Adrenal gland (tissue), 12 donors: ENCODE data around the gene TOGARAM1. TPM values are rescaled to one million over a fixed set of nuclear protein-coding genes. Genes with fewer than 3 reads are reported as not detected.

Experiments used
- DNase-seq, 7 donors: peaks; one replicate each; pipeline ENCODE4 v3.0.0-alpha.2; 2019 to 2020
- H3K27ac ChIP-seq, 5 donors: fragments of 200-600 bp; sonication (generic) in 4 of 5; 1 replicate in 3 of 5; 2 replicates in 2 of 5; pipeline versions ENCODE4 v1.5.1 to v1.8.0; 2016 to 2020; ENCODE audit warnings: mild to moderate bottlenecking in 1 of 5
- H3K27me3 ChIP-seq: fragments of 200-600 bp; 2 replicates; pipeline ENCODE4 v1.8.0; 2021
- H3K36me3 ChIP-seq, 2 donors: fragments of 200-600 bp; replicated peaks in 1 of 2; 1 replicate in 1 of 2; 2 replicates in 1 of 2; pipeline versions ENCODE4 v1.5.1 to v1.8.0; 2018 to 2022
- H3K4me1 ChIP-seq, 2 donors: fragments of 200-600 bp; replicated peaks in 1 of 2; 1 replicate in 1 of 2; 2 replicates in 1 of 2; pipeline versions ENCODE4 v1.5.1 to v1.8.0; 2018 to 2021
- H3K4me3 ChIP-seq, 4 donors: fragments of 200-600 bp; sonication (generic) in 3 of 4; one replicate each; pipeline ENCODE4 v1.5.1; 2016 to 2018
- H3K9me3 ChIP-seq, 3 donors: fragments of 200-600 bp; sonication (generic) in 1 of 3; replicated peaks in 1 of 3; 1 replicate in 2 of 3; 2 replicates in 1 of 3; pipeline versions ENCODE4 v1.5.1 to v1.8.0; 2016 to 2021
- CTCF ChIP-seq, 6 experiments: fragments of 450-650 bp in 4 of 6; fragments of 200-600 bp in 2 of 6; sonication (generic) in 1 of 6; IDR thresholded peaks; 1 replicate in 5 of 6; 2 replicates in 1 of 6; pipeline versions ENCODE4 v1.5.1 to v1.8.0; 2016 to 2021; ENCODE audit warnings: antibody characterized with exemption in 6 of 6, mild to moderate bottlenecking in 2 of 6, moderate library complexity in 1 of 6
- POLR2A ChIP-seq, 2 donors: fragments of 450-650 bp; IDR thresholded peaks; one replicate each; pipeline ENCODE4 v1.6.1; 2017; ENCODE audit warnings: antibody characterized with exemption in 2 of 2, mild to moderate bottlenecking in 2 of 2, moderate library complexity in 1 of 2
- WGBS, 4 donors: extraction: QIAGEN DNeasy Blood & Tissue Kit in 2 of 4; methylation state at CpG; one replicate each; pipeline versions ENCODE4 v1.1.5 to v1.1.7; 2013 to 2017; 5-methylcytosine and 5-hydroxymethylcytosine counted together
- intact Hi-C, 2 donors: fragments of 100-400 bp; cut with DNase I; formaldehyde crosslinking; loops; one replicate each; pipeline versions ENCODE4 v1.14.1 to v1.15.0; 2022 to 2023
- polyA plus RNA-seq, 3 donors: library from polyadenylated mRNA; stranded (reverse); fragments of 200-250 nt in 2 of 3; fragments of 350-450 nt in 1 of 3; fragmentation: Illumina TruSeq in 1 of 3; extraction: RNeasy Lipid Tissue Mini Kit (QIAGEN cat#74804) in 1 of 3; gene quantifications; one replicate each; pipeline ENCODE4 v1.2.3, GENCODE V29; 2013 to 2014
- total RNA-seq, 9 donors: library from RNA; depleted of rRNA in 4 of 9; stranded (reverse); fragments of >200 nt in 4 of 9; fragments of 120-200 nt in 1 of 9; fragmentation: NEBNext Ultra II Directional in 1 of 9; extraction: Animal tissue kit (Norgen Biotek cat#: 25700) in 1 of 9; gene quantifications; one replicate each; pipeline versions ENCODE4 v1.1.0 to v1.2.4, GENCODE V29; 2013 to 2023
- donor health status: healthy with polysubstance abuse.
- donor health status: Bipolar disorder and iron deficiency.
- donor health status: DM: yes; HTN: yes; CAD: no.
- donor health status: DM: no; HTN: no; CAD: no.
- donor health status: DM: no; HTN: no; CAD: no.
- donor health status: DM: yes; HTN: yes; CAD: no.

TOGARAM1 gene
- total and polyA plus RNA-seq, 12 donors: 4.2 to 42.0 (median 19.1) TPM

- Histone ChIP-seq H3K4me1 (no peaks in the 10 kb centered on the region), H3K4me3 (no peak overlapping the region), H3K27me3 (no peaks in the 10 kb centered on the region), H3K9me3 (no peaks in the 10 kb centered on the region), H3K27ac (no peak overlapping the region), H3K36me3 (no peaks in the 10 kb centered on the region)
- 71 to 79% (median 75%) methylated on average over 4 of the region's 4 CpGs for WGBS, 4 donors
- intact Hi-C loops: no loop called here
- TF ChIP-seq CTCF (IDR thresholded peaks at IDR 0.05): no peak
- no peak for TF ChIP-seq POLR2A (IDR thresholded peaks at IDR 0.05)
- no peak for DNase-seq
Measured at GRCh38 chr14:44995770-44996294, 33.8 kb downstream of the TOGARAM1 start.

GRCh38 chr14:45003924-45004323 lies 41.9 kb downstream of the TOGARAM1 start:
- Histone ChIP-seq H3K36me3 (no peaks in the 10 kb centered on the region), H3K4me3 (no peak overlapping the region), H3K4me1 (no peaks in the 10 kb centered on the region), H3K27ac (no peak overlapping the region), H3K9me3 (no peaks in the 10 kb centered on the region), H3K27me3 (no peaks in the 10 kb centered on the region)
- TF ChIP-seq POLR2A (IDR thresholded peaks at IDR 0.05): no peak
- no peak for TF ChIP-seq CTCF (IDR thresholded peaks at IDR 0.05)
- WGBS, 4 donors: 88 to 96% (median 96%) methylated on average over 2 of the region's 2 CpGs
- intact Hi-C loops: no loop called here
- no peak for DNase-seq

GRCh38 chr14:45015133-45015532 lies 53.1 kb downstream of the TOGARAM1 start:
- intact Hi-C loops: no loop called here
- WGBS, 4 donors: 83 to 99% (median 99%) methylated on average over 3 of the region's 3 CpGs
- H3K36me3 ChIP-seq: peaks cover 0 to 4% of the 10 kb centered on the region in 2 donors
- H3K4me1 ChIP-seq: no peaks in the 10 kb centered on the region
- no peaks in the 10 kb centered on the region for H3K9me3 ChIP-seq
- no peak overlapping the region for H3K4me3 ChIP-seq
- no peaks in the 10 kb centered on the region for H3K27me3 ChIP-seq
- TF ChIP-seq POLR2A (IDR thresholded peaks at IDR 0.05) (no peak), CTCF (IDR thresholded peaks at IDR 0.05) (no peak)
- no peak for DNase-seq
- H3K27ac ChIP-seq: no peak overlapping the region

- TF ChIP-seq CTCF (IDR thresholded peaks at IDR 0.05) (no peak), POLR2A (IDR thresholded peaks at IDR 0.05) (no peak)
- no peaks in the 10 kb centered on the region for H3K36me3 ChIP-seq
Measured at GRCh38 chr14:45028107-45028626, 66.2 kb downstream of the TOGARAM1 start.

More at GRCh38 chr14:45028107-45028626, 66.2 kb downstream of the TOGARAM1 start:
- Histone ChIP-seq H3K4me1 (no peaks in the 10 kb centered on the region), H3K4me3 (no peak overlapping the region), H3K9me3 (no peaks in the 10 kb centered on the region), H3K27ac (no peak overlapping the region), H3K27me3 (no peaks in the 10 kb centered on the region)
- intact Hi-C loops: no loop called here
- 86 to 92% (median 89%) methylated on average over 2 of the region's 2 CpGs for WGBS, 4 donors
- no peak for DNase-seq
